Measurements from ENCODE around the gene DNAI1. TPM values are rescaled to one million over a fixed set of nuclear protein-coding genes. Genes with fewer than 3 reads are reported as not detected.

Gene DNAI1
- total and polyA plus RNA-seq, 2 of the 13 experiments (the other 11 are each of a cell fraction or from before 2014, with no cell fraction given), result not detected

DNA sequence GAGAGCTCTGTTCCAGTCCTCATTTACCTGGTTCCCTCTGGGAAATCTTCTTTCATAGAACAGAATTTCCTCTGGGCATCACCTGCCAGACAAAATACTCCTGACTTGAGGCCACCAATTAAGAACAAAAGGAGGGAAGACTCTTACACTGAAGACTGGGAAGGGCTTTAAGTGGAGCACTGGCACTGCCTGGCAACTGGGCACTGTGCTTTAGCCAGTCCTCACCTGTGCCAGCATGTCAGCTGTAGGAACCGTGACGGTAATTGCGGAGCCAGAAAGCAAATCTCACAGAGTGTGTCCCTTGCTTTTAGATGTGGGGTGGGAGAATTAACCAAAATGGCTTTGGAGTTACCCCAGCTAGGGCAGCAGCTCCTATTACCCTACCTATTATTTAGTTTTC is 40.9 kb upstream of the DNAI1 start:
- WGBS (ENCODE audit: low lambda C conversion rate), result 91% methylated on average over 3 of the region's 3 CpGs
- H3K9me3 ChIP-seq (ENCODE audit: low read length), result no peaks in the 10 kb centered on the region
- TF ChIP-seq ZNF550 (CRISPR knock-in tag; IDR thresholded peaks at IDR 0.05; ENCODE audit: borderline replicate concordance) (no peak), ZNF660 (CRISPR knock-in tag; IDR thresholded peaks at IDR 0.05; ENCODE audit: borderline replicate concordance, low read depth) (no peak), ZMAT3 (CRISPR knock-in tag; conservative IDR thresholded peaks at IDR 0.05) (no peak), ZNF724P (CRISPR knock-in tag; IDR thresholded peaks at IDR 0.05; ENCODE audit: borderline replicate concordance) (no peak)
- H3K4me3 ChIP-seq (replicated peaks in 1 of 3; ENCODE audit: insufficient read depth in 1 of 3, low read depth in 2 of 3, low read length in 3 of 3), result no peak overlapping the region
- H3K9ac ChIP-seq (ENCODE audit: insufficient read depth, low read depth, low read length), result no peak overlapping the region
- no peaks in the 10 kb centered on the region for H3K27me3 ChIP-seq (ENCODE audit: control insufficient read depth in 1 of 2, insufficient read depth in 2 of 2, low read length in 2 of 2)
- DNase-seq (ENCODE audit: low spot score), result no peak
- no peak overlapping the region for H2AFZ ChIP-seq (ENCODE audit: low read length)
- ATAC-seq, result no peak
- no peak overlapping the region for H3K4me2 ChIP-seq (ENCODE audit: low read depth, low read length)
- in situ Hi-C loops (cut with HindIII; ENCODE audit: extremely low pct_ligation_motif_present, low pct_unique_long_range_greater_than_20kb) (no loop called here), intact Hi-C loops (cut with micrococcal nuclease; ENCODE audit: unreplicated experiment) (no loop called here)
- no peaks in the 10 kb centered on the region for H3K79me2 ChIP-seq (ENCODE audit: insufficient read depth, low read length)
- H3K27ac ChIP-seq (ENCODE audit: extremely low read length, insufficient read depth, low read length), result no peak overlapping the region
- no peaks in the 10 kb centered on the region for H4K20me1 ChIP-seq (ENCODE audit: insufficient read depth, low read length)
- CTCF ChIA-PET (ENCODE audit: low intra/inter-chr PET ratio, low total read pairs), result no interaction called here
- POLR2A ChIA-PET, result no interaction called here
- no TSS peak for BruUV-seq (replicated peaks)
- FAIRE-seq, result no peak
- no peaks in the 10 kb centered on the region for H3K4me1 ChIP-seq (ENCODE audit: insufficient read depth, low read length)
- H3K36me3 ChIP-seq (replicated peaks in 1 of 2; ENCODE audit: control insufficient read depth in 1 of 2, insufficient read depth in 2 of 2, low read length in 2 of 2), result no peaks in the 10 kb centered on the region

DNA sequence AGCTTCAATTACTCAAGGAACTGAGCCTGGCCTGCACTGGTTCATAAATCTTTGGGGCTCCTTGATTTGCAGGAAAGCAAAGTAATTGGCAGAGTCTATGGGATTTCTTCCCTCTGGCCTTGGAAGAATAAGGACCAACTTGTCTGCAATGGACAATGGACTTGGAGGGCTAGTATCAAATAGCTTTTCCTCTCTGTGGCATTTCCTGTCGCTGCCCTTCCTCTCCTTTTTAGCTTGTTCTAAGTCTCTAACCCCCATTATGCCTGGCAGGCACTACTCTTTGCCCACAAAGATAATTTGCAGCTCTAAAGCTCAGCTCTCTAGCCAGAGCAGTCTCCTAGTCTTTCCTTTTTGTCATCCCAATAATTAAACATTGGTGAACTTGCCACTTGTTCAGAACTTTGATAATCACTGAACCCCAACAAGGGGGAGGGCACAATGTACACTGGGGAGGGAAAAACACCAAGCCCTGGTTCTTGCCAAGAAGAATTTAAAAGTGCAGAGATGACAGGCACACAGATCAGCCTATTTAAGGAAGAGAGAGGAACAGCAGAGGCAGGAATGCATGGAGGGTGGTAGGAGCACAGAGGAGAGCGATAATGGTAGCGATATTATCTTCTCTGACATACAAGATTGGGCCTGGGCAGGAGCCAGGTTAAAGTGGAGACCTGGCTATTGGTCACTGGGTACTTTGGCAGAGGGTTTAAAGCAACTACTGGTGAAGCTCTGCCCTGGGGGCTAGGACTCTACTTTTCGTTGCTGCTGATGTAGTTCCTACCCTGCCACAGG is 38.7 kb upstream of the DNAI1 start:
- CTCF ChIA-PET (ENCODE audit: low intra/inter-chr PET ratio, low total read pairs), result no interaction called here
- no peaks in the 10 kb centered on the region for H3K4me1 ChIP-seq (ENCODE audit: insufficient read depth, low read length)
- H3K4me3 ChIP-seq (replicated peaks in 1 of 3; ENCODE audit: insufficient read depth in 1 of 3, low read depth in 2 of 3, low read length in 3 of 3), result no peak overlapping the region
- ATAC-seq, result no peak
- H3K9me3 ChIP-seq (ENCODE audit: low read length), result no peaks in the 10 kb centered on the region
- no peak overlapping the region for H2AFZ ChIP-seq (ENCODE audit: low read length)
- no peak for DNase-seq (ENCODE audit: low spot score)
- no peaks in the 10 kb centered on the region for H3K36me3 ChIP-seq (replicated peaks in 1 of 2; ENCODE audit: control insufficient read depth in 1 of 2, insufficient read depth in 2 of 2, low read length in 2 of 2)
- 72% methylated on average over 4 of the region's 4 CpGs for WGBS (ENCODE audit: low lambda C conversion rate)
- no TSS peak for BruUV-seq (replicated peaks)
- H4K20me1 ChIP-seq (ENCODE audit: insufficient read depth, low read length), result no peaks in the 10 kb centered on the region
- FAIRE-seq, result no peak
- no peak overlapping the region for H3K27ac ChIP-seq (ENCODE audit: extremely low read length, insufficient read depth, low read length)
- no peak overlapping the region for H3K9ac ChIP-seq (ENCODE audit: insufficient read depth, low read depth, low read length)
- no peaks in the 10 kb centered on the region for H3K79me2 ChIP-seq (ENCODE audit: insufficient read depth, low read length)
- H3K27me3 ChIP-seq (ENCODE audit: control insufficient read depth in 1 of 2, insufficient read depth in 2 of 2, low read length in 2 of 2), result no peaks in the 10 kb centered on the region
- in situ Hi-C loops (cut with HindIII; ENCODE audit: extremely low pct_ligation_motif_present, low pct_unique_long_range_greater_than_20kb) (no loop called here), intact Hi-C loops (cut with micrococcal nuclease; ENCODE audit: unreplicated experiment) (no loop called here)
- no peak overlapping the region for H3K4me2 ChIP-seq (ENCODE audit: low read depth, low read length)
- POLR2A ChIA-PET, result no interaction called here
- TF ChIP-seq ZNF367 (CRISPR knock-in tag; IDR thresholded peaks at IDR 0.05; ENCODE audit: borderline replicate concordance) (no peak), ZNF260 (CRISPR knock-in tag; IDR thresholded peaks at IDR 0.05; ENCODE audit: borderline replicate concordance, low read depth) (no peak), HNRNPLL (IDR thresholded peaks at IDR 0.05; ENCODE audit: low read depth, low read length, poor library complexity, severe bottlenecking) (no peak), ZNF564 (CRISPR knock-in tag; IDR thresholded peaks at IDR 0.05) (no peak), ZNF33B (CRISPR knock-in tag; IDR thresholded peaks at IDR 0.05) (no peak), MXD1 (CRISPR knock-in tag; IDR thresholded peaks at IDR 0.05) (no peak), ZBTB43 (CRISPR knock-in tag; conservative IDR thresholded peaks at IDR 0.05) (no peak), TBX2 (CRISPR knock-in tag; IDR thresholded peaks at IDR 0.05; ENCODE audit: borderline replicate concordance) (no peak)
- TF ChIP-seq, protein P1, sequence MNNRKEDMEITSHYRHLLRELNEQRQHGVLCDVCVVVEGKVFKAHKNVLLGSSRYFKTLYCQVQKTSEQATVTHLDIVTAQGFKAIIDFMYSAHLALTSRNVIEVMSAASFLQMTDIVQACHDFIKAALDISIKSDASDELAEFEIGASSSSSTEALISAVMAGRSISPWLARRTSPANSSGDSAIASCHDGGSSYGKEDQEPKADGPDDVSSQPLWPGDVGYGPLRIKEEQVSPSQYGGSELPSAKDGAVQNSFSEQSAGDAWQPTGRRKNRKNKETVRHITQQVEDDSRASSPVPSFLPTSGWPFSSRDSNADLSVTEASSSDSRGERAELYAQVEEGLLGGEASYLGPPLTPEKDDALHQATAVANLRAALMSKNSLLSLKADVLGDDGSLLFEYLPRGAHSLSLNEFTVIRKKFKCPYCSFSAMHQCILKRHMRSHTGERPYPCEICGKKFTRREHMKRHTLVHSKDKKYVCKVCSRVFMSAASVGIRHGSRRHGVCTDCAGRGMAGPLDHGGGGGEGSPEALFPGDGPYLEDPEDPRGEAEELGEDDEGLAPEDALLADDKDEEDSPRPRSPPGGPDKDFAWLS (CRISPR knock-in tag; IDR thresholded peaks at IDR 0.05; ENCODE audit: borderline replicate concordance), result no peak
- TF ChIP-seq, protein P2, sequence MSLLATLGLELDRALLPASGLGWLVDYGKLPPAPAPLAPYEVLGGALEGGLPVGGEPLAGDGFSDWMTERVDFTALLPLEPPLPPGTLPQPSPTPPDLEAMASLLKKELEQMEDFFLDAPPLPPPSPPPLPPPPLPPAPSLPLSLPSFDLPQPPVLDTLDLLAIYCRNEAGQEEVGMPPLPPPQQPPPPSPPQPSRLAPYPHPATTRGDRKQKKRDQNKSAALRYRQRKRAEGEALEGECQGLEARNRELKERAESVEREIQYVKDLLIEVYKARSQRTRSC (CRISPR knock-in tag; IDR thresholded peaks at IDR 0.05; ENCODE audit: low read depth), result no peak

Data from HepG2 (cell line).